ENCODE data around the gene TSPAN11. TPM values are rescaled to one million over a fixed set of nuclear protein-coding genes. Genes with fewer than 3 reads are reported as not detected.

TSPAN11 gene
- polyA plus RNA-seq, 4 donors: 4.1 to 6.0 (median 5.3) TPM

GRCh38 chr12:31035967-31036665, 109.6 kb downstream of the TSPAN11 start:
- DNase-seq (ENCODE audit: low read depth in 4 of 4, low spot score in 2 of 4): no peak

GRCh38 chr12:31037028-31037427, 110.5 kb downstream of the TSPAN11 start:
- DNase-seq (ENCODE audit: low read depth in 4 of 4, low spot score in 2 of 4): no peak

- no peak for DNase-seq (ENCODE audit: low read depth in 4 of 4, low spot score in 2 of 4)
Measured at GRCh38 chr12:31037931-31038330, 111.4 kb downstream of the TSPAN11 start.

- DNase-seq (ENCODE audit: low read depth in 4 of 4, low spot score in 2 of 4): no peak
Measured at GRCh38 chr12:31041033-31041564, 114.6 kb downstream of the TSPAN11 start.

Other genes starting within 250 kb of the TSPAN11 start
- 10 to 100 TPM; 48.1 to 64.3 (median 58.2) TPM for gene IPO8, start 230.9 kb upstream of the TSPAN11 start, polyA plus RNA-seq (ENCODE audit: insufficient read length in 4 of 4)
- 10 to 100 TPM; 27.2 to 59.7 (median 43.1) TPM for gene CAPRIN2, start 171.8 kb upstream of the TSPAN11 start, polyA plus RNA-seq (ENCODE audit: insufficient read length in 4 of 4)
- 10 to 100 TPM; 25.9 to 94.6 (median 55.8) TPM for gene DDX11, start 147.1 kb downstream of the TSPAN11 start, polyA plus RNA-seq (ENCODE audit: insufficient read length in 4 of 4)

Data from left renal cortex interstitium (tissue), 4 donors.